Adrenal gland (tissue), 12 donors: ENCODE data around the gene AGFG1. TPM values are rescaled to one million over a fixed set of nuclear protein-coding genes. Genes with fewer than 3 reads are reported as not detected.

Experiments used
- DNase-seq, 7 donors: peaks; one replicate each; pipeline ENCODE4 v3.0.0-alpha.2; 2019 to 2020
- H3K27ac ChIP-seq, 5 donors: fragments of 200-600 bp; sonication (generic) in 4 of 5; 1 replicate in 3 of 5; 2 replicates in 2 of 5; pipeline versions ENCODE4 v1.5.1 to v1.8.0; 2016 to 2020; ENCODE audit warnings: mild to moderate bottlenecking in 1 of 5
- H3K27me3 ChIP-seq: fragments of 200-600 bp; 2 replicates; pipeline ENCODE4 v1.8.0; 2021
- H3K36me3 ChIP-seq, 2 donors: fragments of 200-600 bp; replicated peaks in 1 of 2; 1 replicate in 1 of 2; 2 replicates in 1 of 2; pipeline versions ENCODE4 v1.5.1 to v1.8.0; 2018 to 2022
- H3K4me1 ChIP-seq, 2 donors: fragments of 200-600 bp; replicated peaks in 1 of 2; 1 replicate in 1 of 2; 2 replicates in 1 of 2; pipeline versions ENCODE4 v1.5.1 to v1.8.0; 2018 to 2021
- H3K4me3 ChIP-seq, 4 donors: fragments of 200-600 bp; sonication (generic) in 3 of 4; one replicate each; pipeline ENCODE4 v1.5.1; 2016 to 2018
- H3K9me3 ChIP-seq, 3 donors: fragments of 200-600 bp; sonication (generic) in 1 of 3; replicated peaks in 1 of 3; 1 replicate in 2 of 3; 2 replicates in 1 of 3; pipeline versions ENCODE4 v1.5.1 to v1.8.0; 2016 to 2021
- POLR2A ChIP-seq, 2 donors: fragments of 450-650 bp; IDR thresholded peaks; one replicate each; pipeline ENCODE4 v1.6.1; 2017; ENCODE audit warnings: antibody characterized with exemption in 2 of 2, mild to moderate bottlenecking in 2 of 2, moderate library complexity in 1 of 2
- WGBS, 4 donors: extraction: QIAGEN DNeasy Blood & Tissue Kit in 2 of 4; methylation state at CpG; one replicate each; pipeline versions ENCODE4 v1.1.5 to v1.1.7; 2013 to 2017; 5-methylcytosine and 5-hydroxymethylcytosine counted together
- intact Hi-C, 2 donors: fragments of 100-400 bp; cut with DNase I; formaldehyde crosslinking; loops; one replicate each; pipeline versions ENCODE4 v1.14.1 to v1.15.0; 2022 to 2023
- polyA plus RNA-seq, 3 donors: library from polyadenylated mRNA; stranded (reverse); fragments of 200-250 nt in 2 of 3; fragments of 350-450 nt in 1 of 3; fragmentation: Illumina TruSeq in 1 of 3; extraction: RNeasy Lipid Tissue Mini Kit (QIAGEN cat#74804) in 1 of 3; gene quantifications; one replicate each; pipeline ENCODE4 v1.2.3, GENCODE V29; 2013 to 2014
- total RNA-seq, 9 donors: library from RNA; depleted of rRNA in 4 of 9; stranded (reverse); fragments of >200 nt in 4 of 9; fragments of 120-200 nt in 1 of 9; fragmentation: NEBNext Ultra II Directional in 1 of 9; extraction: Animal tissue kit (Norgen Biotek cat#: 25700) in 1 of 9; gene quantifications; one replicate each; pipeline versions ENCODE4 v1.1.0 to v1.2.4, GENCODE V29; 2013 to 2023
- TF ChIP-seq, protein P1 (sequence below), 6 experiments: fragments of 450-650 bp in 4 of 6; fragments of 200-600 bp in 2 of 6; sonication (generic) in 1 of 6; IDR thresholded peaks; 1 replicate in 5 of 6; 2 replicates in 1 of 6; pipeline versions ENCODE4 v1.5.1 to v1.8.0; 2016 to 2021; ENCODE audit warnings: antibody characterized with exemption in 6 of 6, mild to moderate bottlenecking in 2 of 6, moderate library complexity in 1 of 6
- donor health status: healthy with polysubstance abuse.
- donor health status: Bipolar disorder and iron deficiency.
- donor health status: DM: yes; HTN: yes; CAD: no.
- donor health status: DM: no; HTN: no; CAD: no.
- donor health status: DM: no; HTN: no; CAD: no.
- donor health status: DM: yes; HTN: yes; CAD: no.

Gene AGFG1
- total and polyA plus RNA-seq, 12 donors: 13.5 to 117 (median 64.7) TPM

DNA sequence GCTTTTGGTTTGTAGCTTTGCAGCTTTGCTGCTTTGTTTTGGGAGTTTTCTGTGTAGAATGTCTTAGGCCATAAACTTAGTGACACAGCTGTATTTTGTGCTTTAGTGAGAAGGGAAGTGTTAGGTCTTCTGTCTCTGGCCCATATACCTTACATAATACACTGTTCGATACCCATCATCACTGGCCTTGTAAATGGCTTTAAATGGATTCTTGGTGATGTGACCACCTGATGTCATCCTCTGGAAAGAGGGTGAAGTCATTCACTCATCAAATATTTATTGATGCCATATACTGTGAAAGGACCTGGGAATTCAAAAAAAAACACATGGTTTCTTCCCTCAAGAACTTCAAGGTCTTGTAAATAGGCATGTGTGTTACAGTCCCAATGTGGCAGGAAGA lies 107.8 kb downstream of the AGFG1 start:
- no peaks in the 10 kb centered on the region for H3K36me3 ChIP-seq
- WGBS, 4 donors: 89 to 100% (median 97%) methylated on average over 1 of the region's 1 CpG
- no peaks in the 10 kb centered on the region for H3K9me3 ChIP-seq
- no peaks in the 10 kb centered on the region for H3K27me3 ChIP-seq
- intact Hi-C loops: no loop called here
- no peak overlapping the region for H3K27ac ChIP-seq
- H3K4me1 ChIP-seq: no peaks in the 10 kb centered on the region
- H3K4me3 ChIP-seq: no peak overlapping the region
- no peak for DNase-seq
- TF ChIP-seq, protein P1, sequence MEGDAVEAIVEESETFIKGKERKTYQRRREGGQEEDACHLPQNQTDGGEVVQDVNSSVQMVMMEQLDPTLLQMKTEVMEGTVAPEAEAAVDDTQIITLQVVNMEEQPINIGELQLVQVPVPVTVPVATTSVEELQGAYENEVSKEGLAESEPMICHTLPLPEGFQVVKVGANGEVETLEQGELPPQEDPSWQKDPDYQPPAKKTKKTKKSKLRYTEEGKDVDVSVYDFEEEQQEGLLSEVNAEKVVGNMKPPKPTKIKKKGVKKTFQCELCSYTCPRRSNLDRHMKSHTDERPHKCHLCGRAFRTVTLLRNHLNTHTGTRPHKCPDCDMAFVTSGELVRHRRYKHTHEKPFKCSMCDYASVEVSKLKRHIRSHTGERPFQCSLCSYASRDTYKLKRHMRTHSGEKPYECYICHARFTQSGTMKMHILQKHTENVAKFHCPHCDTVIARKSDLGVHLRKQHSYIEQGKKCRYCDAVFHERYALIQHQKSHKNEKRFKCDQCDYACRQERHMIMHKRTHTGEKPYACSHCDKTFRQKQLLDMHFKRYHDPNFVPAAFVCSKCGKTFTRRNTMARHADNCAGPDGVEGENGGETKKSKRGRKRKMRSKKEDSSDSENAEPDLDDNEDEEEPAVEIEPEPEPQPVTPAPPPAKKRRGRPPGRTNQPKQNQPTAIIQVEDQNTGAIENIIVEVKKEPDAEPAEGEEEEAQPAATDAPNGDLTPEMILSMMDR (IDR thresholded peaks at IDR 0.05): no peak
- no peak for TF ChIP-seq POLR2A (IDR thresholded peaks at IDR 0.05)

DNA sequence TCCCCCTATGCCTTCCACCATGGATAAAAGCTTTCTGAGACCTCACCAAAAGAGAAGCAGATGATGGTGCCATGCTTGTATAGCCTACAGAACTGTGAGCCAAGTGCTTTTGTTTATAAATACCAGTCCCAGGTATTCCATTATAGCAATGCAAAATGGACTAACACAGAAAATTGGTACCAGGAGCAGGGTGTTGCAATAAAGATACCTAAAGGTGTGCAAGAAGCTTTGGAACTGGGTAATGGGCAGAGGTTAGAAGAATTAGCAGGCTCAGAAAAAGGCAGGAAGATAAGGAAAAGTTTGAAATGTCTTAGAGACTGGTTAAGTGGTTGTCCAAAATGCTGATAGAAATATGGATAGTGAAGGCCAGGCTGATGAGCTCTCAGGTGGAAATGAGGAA lies 110.4 kb downstream of the AGFG1 start:
- no peaks in the 10 kb centered on the region for H3K4me1 ChIP-seq
- no peak for DNase-seq
- intact Hi-C loops: no loop called here

DNA sequence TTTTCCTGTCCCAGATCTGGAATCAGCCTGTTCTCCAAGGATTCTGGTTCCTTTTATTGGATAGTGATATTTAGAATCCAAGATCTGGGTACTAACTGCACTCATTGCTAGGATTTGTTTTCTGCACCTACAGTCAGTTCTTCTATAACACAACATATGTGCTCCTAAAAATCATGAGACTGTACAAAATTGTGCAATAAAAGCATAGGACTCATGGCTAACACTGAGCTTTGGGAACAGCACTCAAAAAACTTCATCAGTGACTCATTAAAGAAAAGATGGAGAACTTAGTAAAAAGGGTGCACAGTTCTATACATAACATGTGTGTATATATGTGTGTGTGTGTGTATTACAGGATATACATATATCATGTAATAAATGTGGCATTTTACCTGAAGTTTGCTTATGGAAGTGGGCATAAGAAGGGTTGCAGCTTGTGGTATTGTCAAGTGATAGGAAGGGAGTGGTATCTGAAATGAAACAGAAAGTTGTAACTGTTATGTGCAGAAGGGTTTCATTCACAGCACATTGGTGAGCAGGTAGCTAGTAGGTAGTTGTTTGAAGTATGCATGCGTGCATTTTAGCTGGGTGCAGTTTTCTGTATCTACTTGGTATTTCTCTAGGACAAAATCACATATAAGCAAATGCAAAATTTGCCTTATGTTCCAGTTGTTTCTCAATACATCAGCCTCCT lies 120.9 kb downstream of the AGFG1 start:
- no peak for TF ChIP-seq POLR2A (IDR thresholded peaks at IDR 0.05)
- TF ChIP-seq, protein P1 (IDR thresholded peaks at IDR 0.05): no peak
- intact Hi-C loops: no loop called here
- WGBS, 4 donors: 63 to 90% (median 85%) methylated on average over 1 of the region's 1 CpG
- no peaks in the 10 kb centered on the region for H3K36me3 ChIP-seq
- no peaks in the 10 kb centered on the region for H3K9me3 ChIP-seq
- no peak for DNase-seq
- no peak overlapping the region for H3K27ac ChIP-seq
- H3K4me1 ChIP-seq: no peaks in the 10 kb centered on the region
- no peak overlapping the region for H3K4me3 ChIP-seq
- H3K27me3 ChIP-seq: peaks cover 10% of the 10 kb centered on the region

More for the DNA sequence above, 110.4 kb downstream of the AGFG1 start:
- Histone ChIP-seq H3K4me3 (no peak overlapping the region), H3K27ac (no peak overlapping the region), H3K9me3 (no peaks in the 10 kb centered on the region), H3K27me3 (no peaks in the 10 kb centered on the region), H3K36me3 (no peaks in the 10 kb centered on the region)
- TF ChIP-seq, protein P1 (IDR thresholded peaks at IDR 0.05): no peak
- TF ChIP-seq POLR2A (IDR thresholded peaks at IDR 0.05): no peak

DNA sequence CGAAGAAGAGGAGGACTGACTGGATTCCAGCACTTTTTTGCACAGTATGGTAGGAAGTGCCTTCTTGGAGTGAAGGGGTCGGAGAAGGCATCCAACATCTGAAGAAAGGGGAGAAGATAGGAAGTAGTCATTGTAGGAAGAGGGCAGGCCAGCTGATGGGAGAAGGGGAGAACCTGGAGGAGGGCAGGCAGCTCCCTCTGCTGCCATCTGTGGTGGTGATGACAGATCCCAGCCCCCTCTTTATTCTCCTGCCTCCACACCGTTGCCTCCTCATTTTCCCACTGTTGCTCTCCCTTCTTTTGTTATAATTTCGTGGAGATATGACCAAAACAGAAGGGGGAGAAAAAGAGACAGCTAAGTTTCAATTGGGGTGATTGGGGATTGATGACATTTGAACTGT lies 123.8 kb downstream of the AGFG1 start:
- no peak for TF ChIP-seq POLR2A (IDR thresholded peaks at IDR 0.05)
- TF ChIP-seq, protein P1 (IDR thresholded peaks at IDR 0.05): no peak
- intact Hi-C loops: no loop called here
- Histone ChIP-seq H3K9me3 (no peaks in the 10 kb centered on the region), H3K4me1 (no peaks in the 10 kb centered on the region), H3K36me3 (no peaks in the 10 kb centered on the region), H3K27me3 (peaks cover 5% of the 10 kb centered on the region), H3K27ac (no peak overlapping the region), H3K4me3 (no peak overlapping the region)
- 57 to 67% (median 62%) methylated on average over 3 to 4 of the region's 4 CpGs for WGBS, 4 donors
- DNase-seq: no peak
